Adrenal gland (tissue), 12 donors: ENCODE data around the gene SULT2B1. TPM values are rescaled to one million over a fixed set of nuclear protein-coding genes. Genes with fewer than 3 reads are reported as not detected.

Experiments
- DNase-seq, 7 donors: peaks; one replicate each; pipeline ENCODE4 v3.0.0-alpha.2; 2019 to 2020
- H3K27ac ChIP-seq, 5 donors: fragments of 200-600 bp; sonication (generic) in 4 of 5; 1 replicate in 3 of 5; 2 replicates in 2 of 5; pipeline versions ENCODE4 v1.5.1 to v1.8.0; 2016 to 2020; ENCODE audit warnings: mild to moderate bottlenecking in 1 of 5
- H3K27me3 ChIP-seq: fragments of 200-600 bp; 2 replicates; pipeline ENCODE4 v1.8.0; 2021
- H3K36me3 ChIP-seq, 2 donors: fragments of 200-600 bp; replicated peaks in 1 of 2; 1 replicate in 1 of 2; 2 replicates in 1 of 2; pipeline versions ENCODE4 v1.5.1 to v1.8.0; 2018 to 2022
- H3K4me1 ChIP-seq, 2 donors: fragments of 200-600 bp; replicated peaks in 1 of 2; 1 replicate in 1 of 2; 2 replicates in 1 of 2; pipeline versions ENCODE4 v1.5.1 to v1.8.0; 2018 to 2021
- H3K4me3 ChIP-seq, 4 donors: fragments of 200-600 bp; sonication (generic) in 3 of 4; one replicate each; pipeline ENCODE4 v1.5.1; 2016 to 2018
- H3K9me3 ChIP-seq, 3 donors: fragments of 200-600 bp; sonication (generic) in 1 of 3; replicated peaks in 1 of 3; 1 replicate in 2 of 3; 2 replicates in 1 of 3; pipeline versions ENCODE4 v1.5.1 to v1.8.0; 2016 to 2021
- CTCF ChIP-seq, 6 experiments: fragments of 450-650 bp in 4 of 6; fragments of 200-600 bp in 2 of 6; sonication (generic) in 1 of 6; IDR thresholded peaks; 1 replicate in 5 of 6; 2 replicates in 1 of 6; pipeline versions ENCODE4 v1.5.1 to v1.8.0; 2016 to 2021; ENCODE audit warnings: antibody characterized with exemption in 6 of 6, mild to moderate bottlenecking in 2 of 6, moderate library complexity in 1 of 6
- POLR2A ChIP-seq, 2 donors: fragments of 450-650 bp; IDR thresholded peaks; one replicate each; pipeline ENCODE4 v1.6.1; 2017; ENCODE audit warnings: antibody characterized with exemption in 2 of 2, mild to moderate bottlenecking in 2 of 2, moderate library complexity in 1 of 2
- WGBS, 4 donors: extraction: QIAGEN DNeasy Blood & Tissue Kit in 2 of 4; methylation state at CpG; one replicate each; pipeline versions ENCODE4 v1.1.5 to v1.1.7; 2013 to 2017; 5-methylcytosine and 5-hydroxymethylcytosine counted together
- intact Hi-C, 2 donors: fragments of 100-400 bp; cut with DNase I; formaldehyde crosslinking; loops; one replicate each; pipeline versions ENCODE4 v1.14.1 to v1.15.0; 2022 to 2023
- polyA plus RNA-seq, 3 donors: library from polyadenylated mRNA; stranded (reverse); fragments of 200-250 nt in 2 of 3; fragments of 350-450 nt in 1 of 3; fragmentation: Illumina TruSeq in 1 of 3; extraction: RNeasy Lipid Tissue Mini Kit (QIAGEN cat#74804) in 1 of 3; gene quantifications; one replicate each; pipeline ENCODE4 v1.2.3, GENCODE V29; 2013 to 2014
- total RNA-seq, 9 donors: library from RNA; depleted of rRNA in 4 of 9; stranded (reverse); fragments of >200 nt in 4 of 9; fragments of 120-200 nt in 1 of 9; fragmentation: NEBNext Ultra II Directional in 1 of 9; extraction: Animal tissue kit (Norgen Biotek cat#: 25700) in 1 of 9; gene quantifications; one replicate each; pipeline versions ENCODE4 v1.1.0 to v1.2.4, GENCODE V29; 2013 to 2023
- donor health status: healthy with polysubstance abuse.
- donor health status: Bipolar disorder and iron deficiency.
- donor health status: DM: yes; HTN: yes; CAD: no.
- donor health status: DM: no; HTN: no; CAD: no.
- donor health status: DM: no; HTN: no; CAD: no.
- donor health status: DM: yes; HTN: yes; CAD: no.

Gene SULT2B1
- total and polyA plus RNA-seq, 12 donors: 0.22 to 1.4 (median 0.52) TPM; not detected in 3

DNA sequence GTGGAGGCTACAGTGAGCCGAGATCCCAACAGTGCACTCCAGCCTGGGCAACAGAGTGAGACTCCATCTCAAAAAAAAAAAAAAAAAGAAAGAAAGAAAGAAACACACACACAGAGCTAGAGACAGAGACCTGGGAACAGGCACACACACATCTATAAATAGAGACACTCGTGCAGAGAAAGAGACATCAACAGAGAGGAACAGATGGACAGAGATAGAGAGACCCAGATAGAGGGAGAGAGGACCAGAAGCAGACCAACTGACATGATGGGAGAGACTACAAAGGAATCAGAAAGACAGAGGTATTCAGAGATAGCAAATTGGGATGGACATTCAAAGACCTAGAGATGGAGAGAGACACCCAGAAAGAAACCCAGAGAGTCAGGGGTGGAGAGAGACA lies 96.2 kb downstream of the SULT2B1 start:
- Histone ChIP-seq H3K4me1 (peaks cover 11 to 13% of the 10 kb centered on the region in 2 donors), H3K9me3 (no peaks in the 10 kb centered on the region), H3K36me3 (no peaks in the 10 kb centered on the region), H3K27ac (no peak overlapping the region), H3K4me3 (no peak overlapping the region), H3K27me3 (no peaks in the 10 kb centered on the region)
- no peak for TF ChIP-seq POLR2A (IDR thresholded peaks at IDR 0.05)
- TF ChIP-seq CTCF (IDR thresholded peaks at IDR 0.05): no peak
- no peak for DNase-seq
- intact Hi-C loops: loop anchor here in 1 of 2 donors (10.0 kb wide), 1 partner anchor 197 kb away; no protein-coding TSS in a partner anchor
- 64 to 75% (median 69%) methylated on average over 2 of the region's 2 CpGs for WGBS, 4 donors

Other genes with a start within 250 kb of the SULT2B1 start
- 100 to 1,000 TPM in 4 of 9 donors, 10 to 100 TPM in 5; 20.6 to 118 (median 97.9) TPM for gene EMP3, start 226.6 kb upstream of the SULT2B1 start, total RNA-seq
- 100 to 1,000 TPM in 2 of 3 donors, 10 to 100 TPM in 1; 63.9 to 409 (median 315) TPM for gene EMP3, start 226.6 kb upstream of the SULT2B1 start, polyA plus RNA-seq
- gene TMEM143, start 188.2 kb upstream of the SULT2B1 start, total RNA-seq: 10 to 100 TPM in 6 of 9 donors, 1 to 10 TPM in 3; 3.3 to 26.3 (median 10.9) TPM
- gene TMEM143, start 188.2 kb upstream of the SULT2B1 start, polyA plus RNA-seq: 10 to 100 TPM in 2 of 3 donors, 1 to 10 TPM in 1; 9.6 to 26.5 (median 20.1) TPM
- gene SYNGR4, start 187.8 kb upstream of the SULT2B1 start, total RNA-seq: not detected
- gene SYNGR4, start 187.8 kb upstream of the SULT2B1 start, polyA plus RNA-seq: under 1 TPM in 1 of 3 donors, not detected in 2; 0.13 TPM
- gene KDELR1, start 160.6 kb upstream of the SULT2B1 start, total RNA-seq: 100 to 1,000 TPM in 7 of 9 donors, 10 to 100 TPM in 2; 63.4 to 201 (median 161) TPM
- 100 to 1,000 TPM; 110 to 146 (median 126) TPM for gene KDELR1, start 160.6 kb upstream of the SULT2B1 start, polyA plus RNA-seq
- 1 to 10 TPM in 3 of 9 donors, under 1 TPM in 6; 0.12 to 1.8 (median 0.57) TPM for gene GRIN2D, start 158.5 kb upstream of the SULT2B1 start, total RNA-seq
- gene GRIN2D, start 158.5 kb upstream of the SULT2B1 start, polyA plus RNA-seq: 1 to 10 TPM in 1 of 3 donors, under 1 TPM in 2; 0.11 to 1.0 (median 0.64) TPM
- gene GRWD1, start 106.2 kb upstream of the SULT2B1 start, total RNA-seq: 10 to 100 TPM in 8 of 9 donors, 1 to 10 TPM in 1; 8.5 to 48.4 (median 27.8) TPM
- gene GRWD1, start 106.2 kb upstream of the SULT2B1 start, polyA plus RNA-seq: 10 to 100 TPM in 1 of 3 donors, 1 to 10 TPM in 2; 6.6 to 15.7 (median 7.5) TPM
- gene KCNJ14, start 96.6 kb upstream of the SULT2B1 start, total RNA-seq: under 1 TPM; 0.09 to 0.83 (median 0.44) TPM
- under 1 TPM; 0.16 to 0.56 (median 0.34) TPM for gene KCNJ14, start 96.6 kb upstream of the SULT2B1 start, polyA plus RNA-seq
- gene CYTH2, start 82.8 kb upstream of the SULT2B1 start, total RNA-seq: 10 to 100 TPM; 28.5 to 93.5 (median 53.7) TPM
- gene CYTH2, start 82.8 kb upstream of the SULT2B1 start, polyA plus RNA-seq: 10 to 100 TPM; 26.3 to 91.7 (median 51.8) TPM
- gene LMTK3, start 40.3 kb upstream of the SULT2B1 start, total RNA-seq: 1 to 10 TPM in 7 of 9 donors, under 1 TPM in 2; 0.06 to 4.4 (median 2.2) TPM
- gene LMTK3, start 40.3 kb upstream of the SULT2B1 start, polyA plus RNA-seq: 10 to 100 TPM in 1 of 3 donors, 1 to 10 TPM in 1, under 1 TPM in 1; 0.57 to 15.1 (median 2.3) TPM
- gene SPACA4, start 54.6 kb downstream of the SULT2B1 start, total RNA-seq: not detected
- not detected for gene SPACA4, start 54.6 kb downstream of the SULT2B1 start, polyA plus RNA-seq
- gene FAM83E, start 62.9 kb downstream of the SULT2B1 start, total RNA-seq: under 1 TPM in 2 of 9 donors, not detected in 7; 0.17 to 0.75 TPM
- 1 to 10 TPM in 1 of 3 donors, under 1 TPM in 1, not detected in 1; 0.24 to 1.6 TPM for gene FAM83E, start 62.9 kb downstream of the SULT2B1 start, polyA plus RNA-seq
- 1,000 to 10,000 TPM; 1,183 to 3,315 (median 1,689) TPM for gene RPL18, start 67.0 kb downstream of the SULT2B1 start, total RNA-seq
- gene RPL18, start 67.0 kb downstream of the SULT2B1 start, polyA plus RNA-seq: 1,000 to 10,000 TPM in 2 of 3 donors, 100 to 1,000 TPM in 1; 575 to 5,137 (median 3,671) TPM
- gene SPHK2, start 67.3 kb downstream of the SULT2B1 start, total RNA-seq: 10 to 100 TPM; 11.7 to 27.9 (median 17.9) TPM
- gene SPHK2, start 67.3 kb downstream of the SULT2B1 start, polyA plus RNA-seq: 10 to 100 TPM in 2 of 3 donors, 1 to 10 TPM in 1; 4.3 to 29.9 (median 12.6) TPM
- gene DBP, start 85.2 kb downstream of the SULT2B1 start, total RNA-seq: 10 to 100 TPM; 24.3 to 78.3 (median 49.2) TPM
- gene DBP, start 85.2 kb downstream of the SULT2B1 start, polyA plus RNA-seq: 10 to 100 TPM; 11.5 to 80.6 (median 57.9) TPM
- gene CA11, start 94.0 kb downstream of the SULT2B1 start, total RNA-seq: 10 to 100 TPM in 8 of 9 donors, 1 to 10 TPM in 1; 6.0 to 44.2 (median 21.7) TPM
- 100 to 1,000 TPM in 1 of 3 donors, 10 to 100 TPM in 2; 17.7 to 125 (median 50.4) TPM for gene CA11, start 94.0 kb downstream of the SULT2B1 start, polyA plus RNA-seq
- 1 to 10 TPM in 1 of 9 donors, under 1 TPM in 5, not detected in 3; 0.11 to 2.4 (median 0.42) TPM for gene NTN5, start 120.8 kb downstream of the SULT2B1 start, total RNA-seq
- gene NTN5, start 120.8 kb downstream of the SULT2B1 start, polyA plus RNA-seq: 1 to 10 TPM in 2 of 3 donors, under 1 TPM in 1; 0.11 to 2.4 (median 1.1) TPM
- gene FUT2, start 143.8 kb downstream of the SULT2B1 start, total RNA-seq: not detected
- gene FUT2, start 143.8 kb downstream of the SULT2B1 start, polyA plus RNA-seq: under 1 TPM in 2 of 3 donors, not detected in 1; 0.03 to 0.24 TPM
- gene MAMSTR, start 167.6 kb downstream of the SULT2B1 start, total RNA-seq: 10 to 100 TPM in 8 of 9 donors, 1 to 10 TPM in 1; 9.4 to 45.9 (median 23.4) TPM
- gene MAMSTR, start 167.6 kb downstream of the SULT2B1 start, polyA plus RNA-seq: 10 to 100 TPM in 2 of 3 donors, 1 to 10 TPM in 1; 8.9 to 57.9 (median 31.9) TPM
- gene RASIP1, start 188.4 kb downstream of the SULT2B1 start, total RNA-seq: 10 to 100 TPM in 8 of 9 donors, 1 to 10 TPM in 1; 7.3 to 23.1 (median 16.7) TPM
- 10 to 100 TPM in 2 of 3 donors, 1 to 10 TPM in 1; 5.1 to 38.9 (median 34.6) TPM for gene RASIP1, start 188.4 kb downstream of the SULT2B1 start, polyA plus RNA-seq
- 1 to 10 TPM in 3 of 9 donors, under 1 TPM in 3, not detected in 3; 0.70 to 2.9 (median 1.4) TPM for gene IZUMO1, start 194.7 kb downstream of the SULT2B1 start, total RNA-seq
- 1 to 10 TPM in 2 of 3 donors, under 1 TPM in 1; 0.59 to 1.2 (median 1.2) TPM for gene IZUMO1, start 194.7 kb downstream of the SULT2B1 start, polyA plus RNA-seq
- 1 to 10 TPM; 1.3 to 4.5 (median 2.3) TPM for gene FUT1, start 200.5 kb downstream of the SULT2B1 start, total RNA-seq
- 1 to 10 TPM; 1.2 to 1.9 (median 1.7) TPM for gene FUT1, start 200.5 kb downstream of the SULT2B1 start, polyA plus RNA-seq
- not detected for gene FGF21, start 203.4 kb downstream of the SULT2B1 start, total RNA-seq
- gene FGF21, start 203.4 kb downstream of the SULT2B1 start, polyA plus RNA-seq: not detected